KOPT-K1 (cell line): ENCODE data around the gene SERGEF.
"Not testable (repeated sequence)": the region's sequence is repeated elsewhere in the genome, so short reads cannot be mapped to it uniquely, and the experiment has no call there.

Experiments
- H3K27ac ChIP-seq: fragments of 200-600 bp; sonication (generic); 2 replicates; pipeline ENCODE4 v1.5.1; 2016; ENCODE audit warnings: antibody characterized with exemption, mild to moderate bottlenecking, low read depth, low read length; ENCODE audit not compliant: poor library complexity, severe bottlenecking
- H3K36me3 ChIP-seq: fragments of 200-600 bp; sonication (generic); 2 replicates; pipeline ENCODE4 v1.5.1; 2017; ENCODE audit warnings: antibody characterized with exemption, mild to moderate bottlenecking, low read length, moderate library complexity; ENCODE audit not compliant: insufficient read depth
- H3K9me3 ChIP-seq: fragments of 200-600 bp; sonication (generic); 2 replicates; pipeline ENCODE4 v1.5.1; 2017; ENCODE audit warnings: antibody characterized with exemption, low read length, mild to moderate bottlenecking; ENCODE audit not compliant: insufficient read depth, poor library complexity, severe bottlenecking

SERGEF gene

GRCh38 chr11:17883946-17884345, 128.9 kb downstream of the SERGEF start:
- Histone ChIP-seq H3K36me3 (no peaks in the 10 kb centered on the region), H3K9me3 (no peaks in the 10 kb centered on the region), H3K27ac (no peak overlapping the region)

- no peak overlapping the region for H3K27ac ChIP-seq
- no peaks in the 10 kb centered on the region for H3K9me3 ChIP-seq
- H3K36me3 ChIP-seq = no peaks in the 10 kb centered on the region
Observed at GRCh38 chr11:17883057-17883456, 129.8 kb downstream of the SERGEF start.

DNA sequence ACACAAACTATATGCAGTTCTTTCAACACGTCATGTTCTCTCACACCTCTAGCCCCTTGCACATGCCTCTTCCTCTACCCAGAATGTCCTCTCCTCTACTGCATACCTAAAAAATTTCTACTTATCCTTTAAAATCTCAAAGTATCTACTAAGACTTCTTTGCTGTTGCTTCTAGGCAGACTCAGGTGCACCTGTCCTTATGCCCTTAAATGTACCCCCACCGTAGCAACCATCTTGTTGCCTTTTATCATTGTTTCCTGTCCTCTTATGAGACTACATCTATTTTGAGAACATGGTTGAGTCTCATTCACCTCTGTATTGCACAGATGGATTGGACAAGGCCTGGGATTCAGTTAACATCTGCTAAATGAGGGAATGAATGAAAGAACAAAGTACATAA, 134.1 kb downstream of the SERGEF start:
- no peaks in the 10 kb centered on the region for H3K9me3 ChIP-seq
- H3K27ac ChIP-seq = no peak overlapping the region
- H3K36me3 ChIP-seq = no peaks in the 10 kb centered on the region

GRCh38 chr11:17877886-17878285, 135.0 kb downstream of the SERGEF start:
- H3K9me3 ChIP-seq = no peaks in the 10 kb centered on the region
- no peaks in the 10 kb centered on the region for H3K36me3 ChIP-seq
- H3K27ac ChIP-seq = no peak overlapping the region

GRCh38 chr11:17876827-17877226, 136.0 kb downstream of the SERGEF start:
- H3K27ac ChIP-seq = no peak overlapping the region
- no peaks in the 10 kb centered on the region for H3K9me3 ChIP-seq
- H3K36me3 ChIP-seq = no peaks in the 10 kb centered on the region

DNA sequence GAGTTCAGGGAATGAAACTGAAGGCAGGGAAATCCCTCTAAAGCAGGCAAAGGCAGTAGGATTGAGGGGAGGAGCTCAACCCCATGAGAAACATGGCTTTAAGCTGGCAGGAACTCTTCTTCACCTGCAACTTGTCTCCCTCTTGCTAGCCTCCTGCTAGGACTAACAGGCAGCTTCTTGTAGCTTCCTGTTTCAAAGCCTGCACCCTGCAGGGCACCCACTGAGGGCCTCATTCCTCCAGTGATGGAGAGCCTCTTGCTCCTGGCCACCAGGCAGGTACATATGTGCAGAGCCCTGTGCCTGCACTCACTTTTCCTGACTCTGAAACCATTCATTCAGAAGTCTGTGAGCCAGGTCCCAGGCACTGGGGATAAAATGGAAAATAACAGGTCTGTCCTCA, 137.0 kb downstream of the SERGEF start:
- H3K9me3 ChIP-seq = no peaks in the 10 kb centered on the region
- no peak overlapping the region for H3K27ac ChIP-seq
- no peaks in the 10 kb centered on the region for H3K36me3 ChIP-seq

GRCh38 chr11:17873586-17873985, 139.3 kb downstream of the SERGEF start:
- Histone ChIP-seq H3K9me3 (peaks cover 7% of the 10 kb centered on the region), H3K27ac (no peak overlapping the region), H3K36me3 (peaks cover 3% of the 10 kb centered on the region; the same call in 1 of the 2 replicates)

DNA sequence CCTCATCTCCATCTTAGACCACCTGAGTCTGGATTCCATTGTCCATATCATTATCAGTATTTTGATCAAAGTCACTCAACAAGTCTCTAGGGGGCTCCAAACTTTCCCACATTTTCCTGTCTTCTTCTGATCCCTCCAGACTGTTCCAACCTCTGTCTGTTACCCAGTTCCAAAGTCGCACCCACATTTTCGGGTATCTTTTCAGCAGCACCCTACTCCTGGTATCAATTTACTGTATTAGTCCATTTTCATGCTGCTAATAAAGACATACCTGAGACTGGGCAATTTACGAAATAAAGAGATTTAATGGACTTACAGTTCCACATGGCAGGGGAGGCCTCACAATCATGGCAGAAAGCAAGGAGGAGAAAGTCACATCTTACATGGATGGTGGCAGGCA, 144.4 kb downstream of the SERGEF start:
- H3K36me3 ChIP-seq, H3K27ac ChIP-seq: not testable (repeated sequence)
- peaks cover 12% of the 10 kb centered on the region for H3K9me3 ChIP-seq

GRCh38 chr11:17867341-17867740, 145.5 kb downstream of the SERGEF start:
- peaks cover 8% of the 10 kb centered on the region; the same call in 1 of the 2 replicates for H3K36me3 ChIP-seq
- H3K9me3 ChIP-seq = peaks cover 12% of the 10 kb centered on the region
- H3K27ac ChIP-seq = no peak overlapping the region

- H3K36me3 ChIP-seq = peaks cover 8% of the 10 kb centered on the region; the same call in 1 of the 2 replicates
- H3K27ac ChIP-seq = no peak overlapping the region
Observed at GRCh38 chr11:17865765-17866428, 146.9 kb downstream of the SERGEF start.

GRCh38 chr11:17864478-17864941, 148.3 kb downstream of the SERGEF start:
- peaks cover 8% of the 10 kb centered on the region; the same call in 1 of the 2 replicates for H3K36me3 ChIP-seq
- peaks cover 12% of the 10 kb centered on the region for H3K9me3 ChIP-seq
- no peak overlapping the region for H3K27ac ChIP-seq

More at GRCh38 chr11:17865765-17866428, 146.9 kb downstream of the SERGEF start:
- H3K9me3 ChIP-seq = peaks cover 12% of the 10 kb centered on the region

DNA sequence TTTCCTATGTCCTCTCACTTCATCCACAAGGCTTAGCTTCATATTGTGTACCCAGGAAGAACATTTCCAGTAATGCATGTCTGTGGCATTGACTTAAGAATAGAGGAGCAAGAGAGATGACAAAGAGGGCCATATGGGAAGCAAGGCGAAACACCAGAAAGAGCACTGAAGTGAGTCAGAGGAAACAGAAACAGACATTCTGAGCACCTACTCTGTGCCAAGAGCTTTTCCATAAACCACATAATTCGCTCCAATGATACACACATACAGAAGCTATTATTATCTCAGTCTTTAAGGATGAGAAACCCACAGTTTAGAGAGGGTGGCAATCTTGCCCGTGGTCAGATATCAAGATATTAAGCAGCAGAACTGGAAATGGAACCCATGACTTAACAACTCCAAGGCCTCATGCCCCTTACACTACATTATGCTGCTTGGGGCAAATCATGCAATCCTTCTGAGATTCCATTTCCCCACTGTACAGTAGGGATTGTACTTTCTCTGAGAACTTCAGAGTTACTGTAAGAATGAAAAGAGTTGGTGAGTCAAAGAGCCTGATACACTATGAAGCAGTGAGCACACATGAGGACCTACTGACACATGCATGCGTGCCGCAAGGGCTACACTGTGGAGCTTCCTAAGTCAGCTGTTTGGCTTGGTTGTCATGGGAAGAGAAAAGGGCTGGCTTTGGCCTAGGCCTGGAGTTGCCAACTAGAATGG, 151.7 kb downstream of the SERGEF start:
- no peaks in the 10 kb centered on the region for H3K9me3 ChIP-seq
- H3K27ac ChIP-seq = no peak overlapping the region
- H3K36me3 ChIP-seq = 0 out of 2 replicates have a peak, but pooled peaks cover 4% of the 10 kb centered on the region

- Histone ChIP-seq H3K27ac (no peak overlapping the region), H3K9me3 (no peaks in the 10 kb centered on the region), H3K36me3 (0 out of 2 replicates have a peak, but pooled peaks cover 4% of the 10 kb centered on the region)
Observed at GRCh38 chr11:17859552-17859951, 153.3 kb downstream of the SERGEF start.

- H3K36me3 ChIP-seq = 0 out of 2 replicates have a peak, but pooled peaks cover 4% of the 10 kb centered on the region
- no peak overlapping the region for H3K27ac ChIP-seq
- H3K9me3 ChIP-seq = no peaks in the 10 kb centered on the region
Observed at GRCh38 chr11:17855531-17856290, 157.1 kb downstream of the SERGEF start.

DNA sequence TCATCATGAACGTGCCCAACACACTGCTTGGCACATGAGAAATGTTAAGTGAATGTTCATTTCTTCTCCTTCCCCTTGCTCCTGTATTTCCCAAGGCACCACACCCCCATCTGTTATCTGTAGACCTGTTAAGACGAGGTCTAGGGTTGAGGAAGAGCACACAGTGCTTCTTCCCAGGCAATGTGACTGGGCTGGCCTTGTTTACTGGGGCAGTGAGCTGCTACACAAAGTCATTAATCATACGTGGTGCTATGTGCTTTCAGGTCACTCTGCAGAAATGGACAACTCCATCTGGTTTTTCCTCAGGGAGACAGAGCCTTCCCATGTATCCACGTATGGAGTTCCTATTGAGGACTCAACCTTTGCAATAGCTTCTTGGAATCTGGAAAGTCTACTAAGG, 159.6 kb downstream of the SERGEF start:
- H3K9me3 ChIP-seq = no peaks in the 10 kb centered on the region

More for the DNA sequence above, 159.6 kb downstream of the SERGEF start:
- Histone ChIP-seq H3K36me3 (0 out of 2 replicates have a peak, but pooled peaks cover 4% of the 10 kb centered on the region), H3K27ac (no peak overlapping the region)
